ENCODE measurements around the gene S100A2. TPM values are rescaled to one million over a fixed set of nuclear protein-coding genes. Genes with fewer than 3 reads are reported as not detected.
"Not testable (repeated sequence)": the region's sequence is repeated elsewhere in the genome, so short reads cannot be mapped to it uniquely, and the experiment has no call there.

S100A2 gene
- total and polyA plus RNA-seq, 7 donors, result 0.86 to 15.4 (median 1.1) TPM

GRCh38 chr1:153578936-153579335 is 13.3 kb upstream of the S100A2 start:
- no peak for ATAC-seq
- whole genome bisulfite sequencing, 3 donors, result 81 to 85% (median 84%) methylated on average over 3 of the region's 3 CpGs
- intact Hi-C loops (cut with DNase I), result loop anchor here in 1 of 2 donors (10.0 kb wide), 1 partner anchor 166 kb away; no protein-coding TSS in a partner anchor

DNA sequence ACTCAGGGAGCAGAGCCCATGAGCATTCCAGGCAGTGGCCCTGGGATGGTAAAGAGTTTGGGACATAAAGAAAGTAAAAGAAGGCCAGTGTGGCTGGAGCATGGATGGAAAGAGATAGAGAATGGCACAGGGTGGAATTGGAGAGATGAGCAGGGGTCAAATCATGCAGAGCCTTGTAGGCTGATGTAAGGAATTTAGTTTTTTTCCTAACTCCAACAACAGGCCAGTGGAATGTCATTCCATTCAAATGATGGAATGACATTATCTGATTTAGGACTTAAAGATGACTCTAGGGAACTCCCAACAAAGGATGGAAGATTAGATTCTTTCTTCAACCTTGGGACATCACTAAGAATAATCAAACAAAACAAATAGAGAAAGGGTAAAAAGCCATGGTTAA is 12.8 kb upstream of the S100A2 start:
- DNase-seq (no peak), ATAC-seq (no peak)
- H3K27me3 ChIP-seq (ENCODE audit: insufficient read depth in 3 of 3, low read length in 2 of 3), result peaks cover 0 to 7% (median 0%) of the 10 kb centered on the region in 3 donors
- no peaks in the 10 kb centered on the region for H3K9me3 ChIP-seq
- no peaks in the 10 kb centered on the region for H3K36me3 ChIP-seq (ENCODE audit: insufficient read depth in 1 of 2, low read depth in 1 of 2)
- TF ChIP-seq CTCF (IDR thresholded peaks at IDR 0.05), result no peak
- H3K27ac ChIP-seq, result no peak overlapping the region
- intact Hi-C loops (cut with DNase I), result loop anchor here in 1 of 2 donors (10.0 kb wide), 1 partner anchor 166 kb away; no protein-coding TSS in a partner anchor
- no peaks in the 10 kb centered on the region for H3K4me1 ChIP-seq
- no peak overlapping the region for H3K4me3 ChIP-seq

More at GRCh38 chr1:153578936-153579335, 13.3 kb upstream of the S100A2 start:
- no peak for TF ChIP-seq CTCF (IDR thresholded peaks at IDR 0.05)
- Histone ChIP-seq H3K4me1 (no peaks in the 10 kb centered on the region), H3K4me3 (no peak overlapping the region), H3K27ac (no peak overlapping the region), H3K9me3 (no peaks in the 10 kb centered on the region), H3K36me3 (ENCODE audit: insufficient read depth in 1 of 2, low read depth in 1 of 2) (no peaks in the 10 kb centered on the region), H3K27me3 (ENCODE audit: insufficient read depth in 3 of 3, low read length in 2 of 3) (peaks cover 0 to 7% (median 0%) of the 10 kb centered on the region in 3 donors)
- DNase-seq, result no peak

GRCh38 chr1:153577624-153578051 is 12.0 kb upstream of the S100A2 start:
- Histone ChIP-seq H3K27ac (no peak overlapping the region), H3K36me3 (ENCODE audit: insufficient read depth in 1 of 2, low read depth in 1 of 2) (no peaks in the 10 kb centered on the region), H3K27me3 (ENCODE audit: insufficient read depth in 3 of 3, low read length in 2 of 3) (peaks cover 0 to 7% (median 0%) of the 10 kb centered on the region in 3 donors), H3K4me3 (no peak overlapping the region), H3K9me3 (no peaks in the 10 kb centered on the region), H3K4me1 (peaks cover 5% of the 10 kb centered on the region)
- intact Hi-C loops (cut with DNase I), result loop anchor here in 1 of 2 donors (10.0 kb wide), 1 partner anchor 167 kb away; no protein-coding TSS in a partner anchor
- DNase-seq (no peak), ATAC-seq (no peak)
- 40 to 67% (median 48%) methylated on average over 9 of the region's 9 CpGs for WGBS, 3 donors
- TF ChIP-seq CTCF (IDR thresholded peaks at IDR 0.05), result no peak

- no peak for DNase-seq
- Histone ChIP-seq H3K4me1 (peaks cover 10% of the 10 kb centered on the region), H3K9me3 (no peaks in the 10 kb centered on the region), H3K36me3 (ENCODE audit: insufficient read depth in 1 of 2, low read depth in 1 of 2) (no peaks in the 10 kb centered on the region), H3K4me3 (no peak overlapping the region), H3K27ac (no peak overlapping the region), H3K27me3 (ENCODE audit: insufficient read depth in 3 of 3, low read length in 2 of 3) (peaks cover 0 to 7% (median 0%) of the 10 kb centered on the region in 3 donors)
- intact Hi-C loops (cut with DNase I), result loop anchor here in 1 of 2 donors (10.0 kb wide), 1 partner anchor 168 kb away; no protein-coding TSS in a partner anchor
- no peak for TF ChIP-seq CTCF (IDR thresholded peaks at IDR 0.05)
- WGBS, 3 donors, result 63 to 68% (median 65%) methylated on average over 4 of the region's 4 CpGs
- no peak for ATAC-seq
Observed at GRCh38 chr1:153577138-153577537, 11.5 kb upstream of the S100A2 start.

DNA sequence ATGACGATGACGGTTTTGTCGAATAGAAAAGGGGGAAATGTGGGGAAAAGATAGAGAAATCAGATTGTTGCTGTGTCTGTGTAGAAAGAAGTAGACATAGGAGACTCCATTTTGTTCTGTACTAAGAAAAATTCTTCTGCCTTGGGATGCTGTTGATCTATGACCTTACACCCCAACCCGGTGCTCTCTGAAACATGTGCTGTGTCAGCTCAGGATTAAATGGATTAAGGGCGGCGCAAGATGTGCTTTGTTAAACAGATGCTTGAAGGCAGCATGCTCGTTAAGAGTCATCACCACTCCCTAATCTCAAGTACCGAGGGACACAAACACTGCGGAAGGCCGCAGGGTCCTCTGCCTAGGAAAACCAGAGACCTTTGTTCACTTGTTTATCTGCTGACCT is 9.9 kb upstream of the S100A2 start:
- intact Hi-C loops (cut with DNase I), result loop anchor here in 1 of 2 donors (10.0 kb wide), 1 partner anchor 169 kb away; no protein-coding TSS in a partner anchor
- H3K4me3 ChIP-seq; H3K36me3 ChIP-seq (ENCODE audit: insufficient read depth in 1 of 2, low read depth in 1 of 2); DNase-seq; H3K27ac ChIP-seq; ATAC-seq; H3K27me3 ChIP-seq (ENCODE audit: insufficient read depth in 3 of 3, low read length in 2 of 3); H3K9me3 ChIP-seq: not testable (repeated sequence)
- 72 to 88% (median 81%) methylated on average over 9 to 10 of the region's 10 CpGs for WGBS, 3 donors
- peaks cover 14% of the 10 kb centered on the region for H3K4me1 ChIP-seq

GRCh38 chr1:153575081-153575491 is 9.4 kb upstream of the S100A2 start:
- WGBS, 3 donors, result 93 to 96% (median 96%) methylated on average over 20 to 35 of the region's 35 CpGs
- H3K36me3 ChIP-seq (ENCODE audit: insufficient read depth in 1 of 2, low read depth in 1 of 2); H3K9me3 ChIP-seq; ATAC-seq; H3K27ac ChIP-seq; H3K27me3 ChIP-seq (ENCODE audit: insufficient read depth in 3 of 3, low read length in 2 of 3); DNase-seq; H3K4me3 ChIP-seq: not testable (repeated sequence)
- peaks cover 14% of the 10 kb centered on the region for H3K4me1 ChIP-seq
- intact Hi-C loops (cut with DNase I), result loop anchor here in 1 of 2 donors (10.0 kb wide), 1 partner anchor 170 kb away; no protein-coding TSS in a partner anchor
